Spleen (tissue), 7 donors: ENCODE results near the gene RRP12.

ENCODE experiments used
- POLR2A ChIP-seq, 3 donors: fragments of 450-650 bp; IDR thresholded peaks; one replicate each; pipeline ENCODE4 v1.5.1; 2017; ENCODE audit warnings: antibody characterized with exemption in 3 of 3, mild to moderate bottlenecking in 1 of 3
- TF ChIP-seq, protein P1 (sequence below), 11 experiments: fragments of 200-600 bp in 7 of 11; fragments of 450-650 bp in 4 of 11; sonication (generic) in 4 of 11; IDR thresholded peaks in 8 of 11; conservative IDR thresholded peaks in 3 of 11; 1 replicate in 7 of 11; 2 replicates in 4 of 11; pipeline versions ENCODE4 v1.4.0 to v1.8.0; 2016 to 2021; ENCODE audit warnings: antibody characterized with exemption in 11 of 11, inconsistent platforms in 4 of 11, mild to moderate bottlenecking in 1 of 11
- donor health status: DM: no; HTN: no; CAD: no; lungs with moderate emphysema.
- donor health status: DM: no; HTN: no; CAD: no.
- donor health status: DM: no; HTN: no; CAD: no.

DNA sequence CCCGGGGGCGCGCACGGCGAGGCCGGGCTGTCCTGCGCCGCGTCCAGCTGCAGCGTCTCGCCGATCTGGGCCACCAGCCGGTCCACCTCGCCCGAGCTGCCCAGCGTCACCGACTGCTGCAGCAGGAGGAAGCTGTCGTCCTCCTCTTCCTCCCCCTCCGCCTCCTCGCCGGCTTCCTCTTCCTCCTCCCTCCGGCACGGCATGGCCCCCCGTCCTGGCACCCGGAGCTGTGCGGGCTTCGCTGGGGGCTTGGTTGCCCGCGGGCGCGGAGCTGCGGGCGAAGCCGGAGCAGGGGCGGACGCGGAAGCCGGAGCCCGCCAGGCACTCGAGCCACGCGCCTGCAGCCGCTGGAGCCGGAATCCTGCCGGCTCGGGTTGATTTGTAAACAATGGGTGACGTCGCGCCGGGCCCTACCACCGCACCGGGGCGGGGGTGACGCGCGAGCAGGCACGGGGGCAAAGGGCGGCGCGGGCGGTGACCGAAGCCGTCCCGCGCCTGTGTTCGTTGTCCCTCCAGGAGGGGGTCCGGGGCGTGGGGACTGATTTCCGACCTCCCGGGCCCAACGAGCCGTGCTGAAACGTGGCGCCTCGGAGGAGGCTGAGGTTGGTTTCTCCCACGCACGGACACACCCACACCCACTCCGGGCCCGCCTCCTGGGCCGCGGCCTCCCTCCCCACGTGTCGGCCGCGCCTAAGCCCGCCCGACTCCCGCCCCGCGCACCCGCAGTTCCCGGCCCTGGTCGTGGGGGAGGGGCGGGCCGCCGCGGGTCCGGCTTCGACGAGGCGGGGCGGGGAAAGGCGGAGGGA lies 66.6 kb downstream of the RRP12 start, which contains the start of gene FRAT2:
- TF ChIP-seq POLR2A (IDR thresholded peaks at IDR 0.05) = peak; percentile 32 to 75 (median 68)
- TF ChIP-seq, protein P1, sequence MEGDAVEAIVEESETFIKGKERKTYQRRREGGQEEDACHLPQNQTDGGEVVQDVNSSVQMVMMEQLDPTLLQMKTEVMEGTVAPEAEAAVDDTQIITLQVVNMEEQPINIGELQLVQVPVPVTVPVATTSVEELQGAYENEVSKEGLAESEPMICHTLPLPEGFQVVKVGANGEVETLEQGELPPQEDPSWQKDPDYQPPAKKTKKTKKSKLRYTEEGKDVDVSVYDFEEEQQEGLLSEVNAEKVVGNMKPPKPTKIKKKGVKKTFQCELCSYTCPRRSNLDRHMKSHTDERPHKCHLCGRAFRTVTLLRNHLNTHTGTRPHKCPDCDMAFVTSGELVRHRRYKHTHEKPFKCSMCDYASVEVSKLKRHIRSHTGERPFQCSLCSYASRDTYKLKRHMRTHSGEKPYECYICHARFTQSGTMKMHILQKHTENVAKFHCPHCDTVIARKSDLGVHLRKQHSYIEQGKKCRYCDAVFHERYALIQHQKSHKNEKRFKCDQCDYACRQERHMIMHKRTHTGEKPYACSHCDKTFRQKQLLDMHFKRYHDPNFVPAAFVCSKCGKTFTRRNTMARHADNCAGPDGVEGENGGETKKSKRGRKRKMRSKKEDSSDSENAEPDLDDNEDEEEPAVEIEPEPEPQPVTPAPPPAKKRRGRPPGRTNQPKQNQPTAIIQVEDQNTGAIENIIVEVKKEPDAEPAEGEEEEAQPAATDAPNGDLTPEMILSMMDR (IDR thresholded peaks at IDR 0.05 in 8 of 11, conservative IDR thresholded peaks at IDR 0.05 in 3 of 11) = peak in 2 of 11 experiments; percentile 9 to 39
